HepG2 (cell line): Measurements from ENCODE around the gene HSD3B7. TPM values are rescaled to one million over a fixed set of nuclear protein-coding genes. Genes with fewer than 3 reads are reported as not detected.

Source experiments
- CEBPZ ChIP-seq: IDR thresholded peaks from 2 replicates; pipeline ENCODE4 v1.6.1; 2012; ENCODE audit warnings: low read length, improper control_type of control experiment
- DNMT3B ChIP-seq: conservative IDR thresholded peaks from 2 replicates; pipeline ENCODE4 v1.6.1; 2016; ENCODE audit warnings: missing biosample characterization, control low read depth
- EED ChIP-seq: sonication (generic); formaldehyde crosslinking; IDR thresholded peaks from 2 replicates; pipeline ENCODE4 v1.5.0; 2020; ENCODE audit warnings: mild to moderate bottlenecking, missing genetic modification reagents
- KLF12 ChIP-seq: sonication (generic); formaldehyde crosslinking; IDR thresholded peaks from 2 replicates; pipeline ENCODE4 v1.4.0; 2020; ENCODE audit warnings: missing genetic modification reagents, borderline replicate concordance
- MIER3 ChIP-seq: IDR thresholded peaks from 2 replicates; pipeline ENCODE4 v1.6.1; 2016; ENCODE audit warnings: missing compliant biosample characterization, borderline replicate concordance
- RARG ChIP-seq: sonication (generic); formaldehyde crosslinking; IDR thresholded peaks from 2 replicates; pipeline ENCODE4 v1.4.0; 2020; ENCODE audit warnings: low read depth, mild to moderate bottlenecking, missing genetic modification reagents
- RBFOX2 ChIP-seq: fragments of 200-400 bp; formaldehyde crosslinking; IDR thresholded peaks from 2 replicates; pipeline ENCODE4 v1.6.1; 2017; ENCODE audit warnings: low read depth, mild to moderate bottlenecking, low read length
- SIN3B ChIP-seq: fragments of 150-350 bp; IDR thresholded peaks from 2 replicates; pipeline ENCODE4 v1.6.1; 2014; ENCODE audit warnings: low read length
- TFAP4 ChIP-seq: sonication (generic); IDR thresholded peaks from 2 replicates; pipeline ENCODE4 v1.6.1; 2016; ENCODE audit warnings: low read depth, borderline replicate concordance
- ZBTB26 ChIP-seq: IDR thresholded peaks from 2 replicates; pipeline ENCODE4 v1.6.1; 2016; ENCODE audit warnings: missing compliant biosample characterization, missing genetic modification reagents, borderline replicate concordance
- ZHX2 ChIP-seq, 2 experiments: sonication (generic) in 1 of 2; formaldehyde crosslinking in 1 of 2; IDR thresholded peaks; 2 replicates each; pipeline versions ENCODE4 v1.6.1 to v1.9.0; 2014 to 2022; ENCODE audit warnings: antibody characterized with exemption in 1 of 2, borderline replicate concordance in 1 of 2, inconsistent platforms in 1 of 2, low read depth in 1 of 2, missing genetic modification reagents in 1 of 2
- ZNF570 ChIP-seq: sonication (generic); formaldehyde crosslinking; IDR thresholded peaks from 2 replicates; pipeline ENCODE4 v1.4.0; 2020; ENCODE audit warnings: mild to moderate bottlenecking, missing genetic modification reagents, borderline replicate concordance
- ZNF615 ChIP-seq: sonication (generic); formaldehyde crosslinking; IDR thresholded peaks from 2 replicates; pipeline ENCODE4 v1.5.0; 2020; ENCODE audit warnings: mild to moderate bottlenecking, missing genetic modification reagents, borderline replicate concordance
- ZNF746 ChIP-seq: sonication (generic); formaldehyde crosslinking; IDR thresholded peaks from 2 replicates; pipeline ENCODE4 v1.8.0; 2022; ENCODE audit warnings: mild to moderate bottlenecking, missing genetic modification reagents
- polyA plus RNA-seq, 8 experiments: library from polyadenylated mRNA; depleted of rRNA in 3 of 8; stranded (reverse) in 7 of 8; unstranded in 1 of 8; fragments of >200 nt; fragmentation: Illumina TruSeq in 4 of 8; extraction: Trizol in 4 of 8; gene quantifications; 2 replicates each; pipeline versions ENCODE4 v1.2.1 to v1.2.3, GENCODE V29; 2011 to 2016; ENCODE audit warnings: low read depth in 4 of 8, missing spikeins in 1 of 8, mixed read lengths in 1 of 8; ENCODE audit not compliant: insufficient read depth in 1 of 8
- total RNA-seq, 5 experiments: library from RNA; depleted of rRNA; stranded (reverse); fragments of >200 nt; fragmentation: Illumina TruSeq; extraction: Trizol; gene quantifications; 2 replicates each; pipeline ENCODE4 v1.2.3, GENCODE V29; 2016; ENCODE audit warnings: low read depth in 1 of 5

The HSD3B7 gene
- total and polyA plus RNA-seq, 2 of the 13 experiments (the other 11 are each of a cell fraction or from before 2014, with no cell fraction given): 32.9 to 69.7 TPM

- no peak for TF ChIP-seq CEBPZ
- TF ChIP-seq RARG (CRISPR knock-in tag): no peak
- TF ChIP-seq ZBTB26: 0 out of 2 replicates have a peak, but pooled peaks have one; percentile 12
- TF ChIP-seq EED (CRISPR knock-in tag): peak; percentile 71; the same call in 1 of the 2 replicates
- TF ChIP-seq KLF12 (CRISPR knock-in tag): peak; percentile 48; the same call in 1 of the 2 replicates
- TF ChIP-seq ZHX2 (IDR thresholded peaks at IDR 0.05; ENCODE audit: low read depth): peak; percentile 17
- peak; percentile 67; the same call in 1 of the 2 replicates for TF ChIP-seq ZHX2 (CRISPR knock-in tag; IDR thresholded peaks at IDR 0.05; ENCODE audit: borderline replicate concordance)
- TF ChIP-seq ZNF746 (CRISPR knock-in tag): no peak
- 0 out of 2 replicates have a peak, but pooled peaks have one; percentile 6 for TF ChIP-seq DNMT3B (CRISPR knock-in tag)
- TF ChIP-seq TFAP4: no peak
- TF ChIP-seq MIER3 (CRISPR knock-in tag): peak; percentile 36; the same call in 1 of the 2 replicates
- TF ChIP-seq SIN3B: no peak
- peak; percentile 96 for TF ChIP-seq RBFOX2
- peak; percentile 15; the same call in 1 of the 2 replicates for TF ChIP-seq ZNF570 (CRISPR knock-in tag)
- TF ChIP-seq ZNF615: no peak
Observed at GRCh38 chr16:30996985-30997724, 12.1 kb downstream of the HSD3B7 start (continued).
